ENCODE measurements around the gene PRDX5. TPM values are rescaled to one million over a fixed set of nuclear protein-coding genes. Genes with fewer than 3 reads are reported as not detected.

The PRDX5 gene
- total RNA-seq, 1 experiment from 2014 or later = 228 TPM

- H3K79me1 ChIP-seq (ENCODE audit: insufficient read depth, low read depth, low read length, poor library complexity, severe bottlenecking) = no peaks in the 10 kb centered on the region
- no peak within 1 kb of the TSS for H2BK15ac ChIP-seq (ENCODE audit: low read depth, low read length)
- H3K14ac ChIP-seq (ENCODE audit: insufficient read depth, low read length) = peak within 1 kb of the TSS; percentile 54
- H2BK12ac ChIP-seq (ENCODE audit: insufficient read length, low read depth, low read length) = no peak within 1 kb of the TSS
- peak within 1 kb of the TSS; percentile 37 for H3K18ac ChIP-seq (ENCODE audit: insufficient read length, low read depth, low read length)
- no peak within 1 kb of the TSS for H2BK5ac ChIP-seq (ENCODE audit: insufficient read length, low read length)
- peak within 1 kb of the TSS; percentile 54 for H3K4me2 ChIP-seq (ENCODE audit: insufficient read depth, insufficient read length, low read length)
- H3K23me2 ChIP-seq (ENCODE audit: insufficient read length, low read depth, low read length, poor library complexity, severe bottlenecking) = peaks cover 12% of the 10 kb centered on the region
- no peaks in the 10 kb centered on the region for H3K9me3 ChIP-seq (ENCODE audit: control insufficient read depth, low read depth, low read length)
- DNase-seq = no peak
- H3K27me3 ChIP-seq (ENCODE audit: insufficient read depth, low read length) = no peaks in the 10 kb centered on the region; the same call in 1 of the 2 replicates
- peak within 1 kb of the TSS; percentile 78 to 92 for H3K4me3 Mint-ChIP-seq
- peaks cover 2% of the 10 kb centered on the region; the same call in 1 of the 2 replicates for H3K4me1 ChIP-seq (ENCODE audit: insufficient read depth, low read length)
- peaks cover 2% of the 10 kb centered on the region for H4K20me1 ChIP-seq (ENCODE audit: control insufficient read depth, insufficient read depth, insufficient read length)
- no peak within 1 kb of the TSS for H2BK20ac ChIP-seq (ENCODE audit: low read depth, low read length, poor library complexity, severe bottlenecking)
- no peak within 1 kb of the TSS for H4K8ac ChIP-seq (replicated peaks; ENCODE audit: insufficient read length, low read depth, low read length)
- peaks cover 21 to 38% of the 10 kb centered on the region in 2 experiments for H3K4me1 Mint-ChIP-seq
- H2BK120ac ChIP-seq (ENCODE audit: low read depth, low read length, poor library complexity, severe bottlenecking) = no peak within 1 kb of the TSS
- no peak within 1 kb of the TSS for H4K5ac ChIP-seq (ENCODE audit: insufficient read length, low read depth, low read length)
- no CpG with 5 or more reads among the region's 70 CpGs for WGBS (ENCODE audit: extremely low coverage, insufficient read length, low lambda C conversion rate)
- no peaks in the 10 kb centered on the region for H3K79me2 ChIP-seq (ENCODE audit: insufficient read depth, low read length)
- no peak within 1 kb of the TSS for H3T11ph ChIP-seq (ENCODE audit: low read length)
- H3K9me3 Mint-ChIP-seq = no peaks in the 10 kb centered on the region
- no peak for TF ChIP-seq CTCF (conservative IDR thresholded peaks at IDR 0.05)
- no peak within 1 kb of the TSS for H4K91ac ChIP-seq (ENCODE audit: insufficient read length, low read depth, low read length)
- no peak within 1 kb of the TSS for H2AFZ ChIP-seq (ENCODE audit: low read length)
- peak within 1 kb of the TSS; percentile 10 for H3K9ac ChIP-seq (ENCODE audit: extremely low read depth, insufficient read length, low read length)
- no peak within 1 kb of the TSS for H2AK5ac ChIP-seq (ENCODE audit: insufficient read length, low read length)
- no peaks in the 10 kb centered on the region for H3K27me3 Mint-ChIP-seq (ENCODE audit: low read depth)
- H3K56ac ChIP-seq (ENCODE audit: insufficient read length, low read depth, low read length) = no peak within 1 kb of the TSS
- H3K27ac Mint-ChIP-seq = no peak within 1 kb of the TSS
- H3K23ac ChIP-seq (ENCODE audit: insufficient read length, low read depth, low read length) = no peak within 1 kb of the TSS
- no peak within 1 kb of the TSS for H3K27ac ChIP-seq (ENCODE audit: insufficient read length, low read depth, low read length)
- peaks cover 12 to 29% (median 22%) of the 10 kb centered on the region in 3 experiments; a peak in 6 of 7 replicates for H3K36me3 Mint-ChIP-seq (ENCODE audit: insufficient read depth in 1 of 3, low read depth in 3 of 3)
- no peak within 1 kb of the TSS for H3K4ac ChIP-seq (ENCODE audit: low read depth, low read length)
These were observed 41.2 kb downstream of the PRDX5 start, which contains the start of gene RPS6KA4 for GRCh38 chr11:64358907-64359711. RPS6KA4 (plus strand) TSS chr11:64359162; CDS start chr11:64359236, 74 bp downstream.
